ENCODE measurements around the gene AIF1. TPM values are rescaled to one million over a fixed set of nuclear protein-coding genes. Genes with fewer than 3 reads are reported as not detected.
A peak's percentile ranks its signal among the peaks of the same experiment; 100 is the strongest.

Gene AIF1
- total RNA-seq, 3 donors from 2014 or later (not counting 1 experiment from before 2014, with no cell fraction given) = 8.7 to 47.0 (median 17.9) TPM

DNA sequence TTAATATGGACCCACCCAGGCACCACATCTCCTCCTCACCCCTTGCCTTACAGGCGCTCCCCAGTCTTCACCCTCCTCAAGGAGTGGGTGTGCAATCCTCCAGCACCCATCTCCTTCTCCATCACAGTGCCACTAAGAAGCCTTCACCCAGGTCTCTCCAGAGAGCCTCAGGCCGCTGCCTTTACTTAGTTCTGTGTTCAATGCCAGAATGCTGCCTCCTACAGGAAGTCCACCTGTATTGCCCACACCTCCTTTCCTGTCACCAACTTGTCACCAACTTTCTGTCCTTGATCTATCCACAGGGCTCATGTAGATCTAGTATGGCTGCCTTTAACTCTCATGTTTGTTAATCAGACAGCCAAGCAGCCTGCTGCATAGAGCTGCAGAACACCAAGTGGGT is 29.5 kb upstream of the AIF1 start:
- H3K27ac Mint-ChIP-seq = peak overlapping the region; percentile 79 to 87
- peak overlapping the region; percentile 69 for H3K4me3 Mint-ChIP-seq
- no peaks in the 10 kb centered on the region for H3K36me3 Mint-ChIP-seq
- TF ChIP-seq, protein P1, sequence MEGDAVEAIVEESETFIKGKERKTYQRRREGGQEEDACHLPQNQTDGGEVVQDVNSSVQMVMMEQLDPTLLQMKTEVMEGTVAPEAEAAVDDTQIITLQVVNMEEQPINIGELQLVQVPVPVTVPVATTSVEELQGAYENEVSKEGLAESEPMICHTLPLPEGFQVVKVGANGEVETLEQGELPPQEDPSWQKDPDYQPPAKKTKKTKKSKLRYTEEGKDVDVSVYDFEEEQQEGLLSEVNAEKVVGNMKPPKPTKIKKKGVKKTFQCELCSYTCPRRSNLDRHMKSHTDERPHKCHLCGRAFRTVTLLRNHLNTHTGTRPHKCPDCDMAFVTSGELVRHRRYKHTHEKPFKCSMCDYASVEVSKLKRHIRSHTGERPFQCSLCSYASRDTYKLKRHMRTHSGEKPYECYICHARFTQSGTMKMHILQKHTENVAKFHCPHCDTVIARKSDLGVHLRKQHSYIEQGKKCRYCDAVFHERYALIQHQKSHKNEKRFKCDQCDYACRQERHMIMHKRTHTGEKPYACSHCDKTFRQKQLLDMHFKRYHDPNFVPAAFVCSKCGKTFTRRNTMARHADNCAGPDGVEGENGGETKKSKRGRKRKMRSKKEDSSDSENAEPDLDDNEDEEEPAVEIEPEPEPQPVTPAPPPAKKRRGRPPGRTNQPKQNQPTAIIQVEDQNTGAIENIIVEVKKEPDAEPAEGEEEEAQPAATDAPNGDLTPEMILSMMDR (IDR thresholded peaks at IDR 0.05) = peak; percentile 46
- no peaks in the 10 kb centered on the region for H3K27me3 Mint-ChIP-seq (ENCODE audit: low read depth in 2 of 2)
- H3K9me3 Mint-ChIP-seq = no peaks in the 10 kb centered on the region
- Histone ChIP-seq H3K27ac (ENCODE audit: low read length) (peak overlapping the region; percentile 77), H3K36me3 (ENCODE audit: control insufficient read depth, insufficient read depth, low read length) (peaks cover 3% of the 10 kb centered on the region), H3K27me3 (ENCODE audit: control insufficient read depth, insufficient read depth, low read length) (no peaks in the 10 kb centered on the region), H3K4me3 (ENCODE audit: low read length) (no peak overlapping the region), H3K9me3 (ENCODE audit: control insufficient read depth, insufficient read depth, low read length) (no peaks in the 10 kb centered on the region), H3K4me1 (ENCODE audit: control insufficient read depth, insufficient read depth, low read length) (peaks cover 85% of the 10 kb centered on the region)
- WGBS (ENCODE audit: insufficient coverage) = 68% methylated on average over 2 of the region's 2 CpGs
- intact Hi-C loops (cut with micrococcal nuclease) = no loop called here
- ATAC-seq (peak in 1 of 3 donors; percentile 15), DNase-seq (peak in 1 of 2 donors; percentile 78)
- H3K4me1 Mint-ChIP-seq = peaks cover 69 to 79% of the 10 kb centered on the region in 2 donors

DNA sequence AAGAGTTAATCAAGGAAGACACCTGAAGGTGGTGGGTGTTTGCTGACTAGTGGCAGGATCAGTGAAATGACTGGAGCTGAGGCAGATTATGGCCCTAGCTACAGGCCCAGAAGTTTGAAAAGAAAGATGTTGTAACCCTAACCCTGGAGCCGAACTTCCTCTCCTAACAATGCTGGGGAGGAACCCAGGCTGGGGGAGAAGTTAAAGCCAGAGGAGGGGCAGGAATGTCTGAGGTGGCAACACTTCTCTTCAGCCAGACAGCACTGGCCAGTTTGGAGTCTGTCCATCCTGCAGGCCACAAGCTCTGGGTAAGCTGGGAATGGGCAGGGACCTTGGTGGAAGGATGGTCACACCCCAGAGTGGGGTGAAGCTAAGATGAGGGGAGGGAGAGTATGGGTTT is 29.0 kb upstream of the AIF1 start, which contains the start of gene LST1:
LST1 (plus strand) TSS at position 270 of the 400 bp plus-strand sequence. CDS start 1,023 bp downstream, outside the sequence.
- ATAC-seq (no peak), DNase-seq (no peak)
- Mint-ChIP-seq H3K9me3 (no peaks in the 10 kb centered on the region), H3K36me3 (no peaks in the 10 kb centered on the region), H3K27ac (peak within 1 kb of the TSS; percentile 79 to 87), H3K27me3 (ENCODE audit: low read depth in 2 of 2) (no peaks in the 10 kb centered on the region), H3K4me3 (peak within 1 kb of the TSS; percentile 69), H3K4me1 (peaks cover 69 to 79% of the 10 kb centered on the region in 2 donors)
- Histone ChIP-seq H3K4me1 (ENCODE audit: control insufficient read depth, insufficient read depth, low read length) (peaks cover 88% of the 10 kb centered on the region), H3K27me3 (ENCODE audit: control insufficient read depth, insufficient read depth, low read length) (no peaks in the 10 kb centered on the region), H3K36me3 (ENCODE audit: control insufficient read depth, insufficient read depth, low read length) (peaks cover 3% of the 10 kb centered on the region), H3K27ac (ENCODE audit: low read length) (peak within 1 kb of the TSS; percentile 77), H3K4me3 (ENCODE audit: low read length) (peak within 1 kb of the TSS; percentile 28), H3K9me3 (ENCODE audit: control insufficient read depth, insufficient read depth, low read length) (no peaks in the 10 kb centered on the region)
- no CpG with 5 or more reads among the region's 1 CpG for WGBS (ENCODE audit: insufficient coverage)
- intact Hi-C loops (cut with micrococcal nuclease) = no loop called here
- TF ChIP-seq, protein P1 (IDR thresholded peaks at IDR 0.05) = no peak

DNA sequence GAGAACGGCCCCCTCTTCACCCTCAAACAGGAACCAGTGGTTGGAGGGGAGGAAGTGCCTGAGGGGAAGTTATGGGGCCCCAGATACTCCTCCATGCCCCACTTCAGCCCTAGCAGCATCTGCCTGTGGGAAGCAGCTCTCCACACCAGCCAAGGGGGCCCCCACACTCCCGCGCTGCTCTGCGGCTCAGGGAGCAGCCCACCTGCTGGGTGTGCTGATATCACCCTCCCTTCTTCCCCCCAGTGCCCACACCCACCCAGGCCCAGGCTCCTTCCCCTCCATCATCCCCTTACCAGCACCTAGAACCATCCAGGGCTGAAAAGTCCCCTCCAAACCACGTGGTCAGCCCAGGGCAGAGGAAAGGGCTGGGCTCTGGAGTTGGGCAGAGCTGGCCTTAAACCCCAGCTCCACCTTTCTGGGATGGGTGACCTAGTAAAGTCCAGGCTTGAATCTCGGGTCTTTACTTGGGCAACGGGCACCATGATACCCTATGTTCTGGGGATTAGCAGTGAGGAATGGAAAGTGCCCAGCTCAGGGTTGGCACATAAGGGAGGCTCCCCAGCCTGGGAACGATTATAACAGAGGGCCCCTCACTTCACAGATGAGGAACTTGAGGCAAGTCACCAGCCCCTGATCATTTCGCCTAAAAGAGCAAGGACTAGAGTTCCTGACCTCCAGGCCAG is 28.3 kb upstream of the AIF1 start:
- H3K27ac ChIP-seq (ENCODE audit: low read length) = peak overlapping the region; percentile 77
- peak overlapping the region; percentile 28 for H3K4me3 ChIP-seq (ENCODE audit: low read length)
- intact Hi-C loops (cut with micrococcal nuclease) = no loop called here
- Mint-ChIP-seq H3K9me3 (no peaks in the 10 kb centered on the region), H3K36me3 (no peaks in the 10 kb centered on the region), H3K4me3 (peak overlapping the region; percentile 69), H3K4me1 (peaks cover 62 to 72% of the 10 kb centered on the region in 2 donors), H3K27ac (peak overlapping the region; percentile 79 to 87), H3K27me3 (ENCODE audit: low read depth in 2 of 2) (no peaks in the 10 kb centered on the region)
- ATAC-seq = peak; percentile 58 to 77 (median 64)
- WGBS (ENCODE audit: insufficient coverage) = 12% methylated on average over 8 of the region's 9 CpGs
- peak in 1 of 2 donors; percentile 65 for DNase-seq
- TF ChIP-seq, protein P1 (IDR thresholded peaks at IDR 0.05) = no peak
- H3K27me3 ChIP-seq (ENCODE audit: control insufficient read depth, insufficient read depth, low read length) = no peaks in the 10 kb centered on the region
- H3K4me1 ChIP-seq (ENCODE audit: control insufficient read depth, insufficient read depth, low read length) = peaks cover 95% of the 10 kb centered on the region
- H3K9me3 ChIP-seq (ENCODE audit: control insufficient read depth, insufficient read depth, low read length) = no peaks in the 10 kb centered on the region
- peaks cover 3% of the 10 kb centered on the region for H3K36me3 ChIP-seq (ENCODE audit: control insufficient read depth, insufficient read depth, low read length)
